H1 (cell line): ENCODE data around the gene RFNG. TPM values are rescaled to one million over a fixed set of nuclear protein-coding genes. Genes with fewer than 3 reads are reported as not detected.

Source experiments
- CTCF ChIA-PET: fragments of 300-600 bp; sonication (Branson Sonifier 250); formaldehyde crosslinking; loops from one replicate; lab custom pipeline; 2021; ENCODE audit not compliant: partially characterized antibody; lab: Charles Lee
- POLR2A ChIA-PET: fragments of 300-600 bp; sonication (Branson Sonifier 250); formaldehyde crosslinking; loops from one replicate; lab custom pipeline; 2021; ENCODE audit warnings: inconsistent platforms; ENCODE audit not compliant: partially characterized antibody; lab: Charles Lee
- DNase-seq, 2 experiments: peaks; one replicate each; pipeline versions ENCODE4 v3.0.0 to v3.0.0-alpha.2; 2010 to 2022; ENCODE audit warnings: low spot score in 2 of 2, low read depth in 1 of 2, mixed read lengths in 1 of 2
- FAIRE-seq: peaks from 2 replicates; lab custom pipeline; 2011; peaks lifted over from hg19 to GRCh38; lab: Jason Lieb, UNC
- H2AFZ ChIP-seq: 2 replicates; pipeline ENCODE4 v1.8.1; 2012; ENCODE audit warnings: low read length, inconsistent platforms
- H2AK5ac ChIP-seq: 2 replicates; pipeline ENCODE4 v1.6.1; 2013; ENCODE audit warnings: low read depth, low read length
- H2BK120ac ChIP-seq: replicated peaks from 2 replicates; pipeline ENCODE3; 2013; ENCODE audit warnings: low read depth, low read length, inconsistent platforms
- H2BK12ac ChIP-seq: 2 replicates; pipeline ENCODE4 v1.6.1; 2013; ENCODE audit warnings: low read depth, low read length
- H2BK15ac ChIP-seq: 2 replicates; pipeline ENCODE4 v1.6.1; 2013; ENCODE audit warnings: low read length
- H2BK20ac ChIP-seq: 2 replicates; pipeline ENCODE4 v1.6.1; 2013; ENCODE audit warnings: low read length
- H2BK5ac ChIP-seq: 2 replicates; pipeline ENCODE4 v1.6.1; 2013; ENCODE audit warnings: low read depth, low read length
- H3K14ac ChIP-seq: 2 replicates; pipeline ENCODE4 v1.6.1; 2013; ENCODE audit warnings: inconsistent platforms; ENCODE audit not compliant: insufficient read length
- H3K18ac ChIP-seq: 2 replicates; pipeline ENCODE4 v1.6.1; 2013; ENCODE audit warnings: low read length; ENCODE audit errors: extremely low read depth
- H3K23ac ChIP-seq: 2 replicates; pipeline ENCODE4 v1.6.1; 2013; ENCODE audit warnings: inconsistent platforms; ENCODE audit not compliant: insufficient read length
- H3K23me2 ChIP-seq: 2 replicates; pipeline ENCODE4 v1.6.1; 2013; ENCODE audit warnings: low read depth, low read length
- H3K27ac ChIP-seq: 2 replicates; pipeline ENCODE4 v1.6.1; 2011; ENCODE audit warnings: low read depth, low read length, inconsistent platforms
- H3K27me3 ChIP-seq, 4 experiments: replicated peaks in 1 of 4; 1 replicate in 1 of 4; 2 replicates in 3 of 4; pipeline versions ENCODE4 v1.6.1 to v1.8.1; 2011 to 2013; ENCODE audit warnings: low read length in 3 of 4, mild to moderate bottlenecking in 3 of 4, inconsistent platforms in 2 of 4, mixed read lengths in 2 of 4, moderate library complexity in 1 of 4; ENCODE audit not compliant: control insufficient read depth in 3 of 4, insufficient read depth in 3 of 4; ENCODE audit errors: extremely low read depth in 1 of 4
- H3K36me3 ChIP-seq, 4 experiments: 2 replicates each; pipeline versions ENCODE4 v1.6.1 to v1.8.1; 2011 to 2013; ENCODE audit warnings: mild to moderate bottlenecking in 4 of 4, low read length in 3 of 4, moderate library complexity in 2 of 4, control low read depth in 1 of 4, inconsistent platforms in 1 of 4; ENCODE audit not compliant: insufficient read depth in 4 of 4, control insufficient read depth in 2 of 4
- H3K4ac ChIP-seq: replicated peaks from 2 replicates; pipeline ENCODE3; 2013; ENCODE audit warnings: low read length, low read depth, mixed read lengths, inconsistent platforms; ENCODE audit not compliant: insufficient read length
- H3K4me1 ChIP-seq, 4 experiments: replicated peaks in 1 of 4; 1 replicate in 1 of 4; 2 replicates in 3 of 4; pipeline versions ENCODE4 v1.6.1 to v1.8.1; 2011 to 2013; ENCODE audit warnings: low read length in 3 of 4, inconsistent platforms in 2 of 4, mixed read lengths in 1 of 4; ENCODE audit not compliant: insufficient read depth in 4 of 4, control insufficient read depth in 3 of 4
- H3K4me2 ChIP-seq, 2 experiments: 2 replicates each; pipeline versions ENCODE4 v1.6.1 to v1.8.1; 2011 to 2013; ENCODE audit warnings: low read depth in 2 of 2, low read length in 2 of 2, control low read depth in 1 of 2, inconsistent platforms in 1 of 2, mild to moderate bottlenecking in 1 of 2; ENCODE audit not compliant: insufficient read depth in 1 of 2
- H3K4me3 ChIP-seq, 4 experiments: fragments of 200-600, 300-600 bp in 1 of 4; sonication (generic), shearing (Covaris generic), sonication (Bioruptor Twin) in 1 of 4; 2 replicates each; pipeline versions ENCODE4 v1.5.1 to v1.8.1; 2011 to 2016; ENCODE audit warnings: low read length in 4 of 4, low read depth in 3 of 4, control low read depth in 2 of 4, inconsistent platforms in 2 of 4, mild to moderate bottlenecking in 2 of 4, mixed read lengths in 1 of 4, moderate library complexity in 1 of 4; ENCODE audit not compliant: insufficient read depth in 2 of 4; ENCODE audit errors: extremely low read depth in 1 of 4
- H3K56ac ChIP-seq: replicated peaks from 2 replicates; pipeline ENCODE3; 2013; ENCODE audit warnings: low read depth, mild to moderate bottlenecking, mixed read lengths, low read length, inconsistent platforms; ENCODE audit not compliant: insufficient read length
- H3K79me1 ChIP-seq: 2 replicates; pipeline ENCODE4 v1.6.1; 2013; ENCODE audit warnings: low read depth, low read length, control low read depth
- H3K79me2 ChIP-seq, 2 experiments: 2 replicates each; pipeline versions ENCODE4 v1.6.1 to v1.8.1; 2012 to 2013; ENCODE audit warnings: low read length in 2 of 2, mild to moderate bottlenecking in 2 of 2, inconsistent platforms in 1 of 2; ENCODE audit not compliant: insufficient read depth in 2 of 2, control insufficient read depth in 1 of 2
- H3K9ac ChIP-seq, 4 experiments: replicated peaks in 1 of 4; 1 replicate in 1 of 4; 2 replicates in 3 of 4; pipeline versions ENCODE4 v1.6.1 to v1.8.1; 2011 to 2013; ENCODE audit warnings: low read depth in 3 of 4, low read length in 3 of 4, control low read depth in 2 of 4, mild to moderate bottlenecking in 2 of 4, moderate library complexity in 2 of 4, inconsistent platforms in 1 of 4; ENCODE audit errors: extremely low read depth in 1 of 4
- H3K9me3 ChIP-seq, 2 experiments: 2 replicates each; pipeline versions ENCODE4 v1.6.1 to v1.8.1; 2012 to 2013; ENCODE audit warnings: mild to moderate bottlenecking in 2 of 2, moderate library complexity in 2 of 2, control low read depth in 1 of 2, inconsistent platforms in 1 of 2, low read depth in 1 of 2, low read length in 1 of 2, mixed read lengths in 1 of 2; ENCODE audit not compliant: insufficient read depth in 2 of 2
- H4K20me1 ChIP-seq, 2 experiments: replicated peaks in 1 of 2; 2 replicates each; pipeline versions ENCODE3 to v1.8.1; 2011 to 2013; ENCODE audit warnings: inconsistent platforms in 2 of 2, low read length in 2 of 2, mild to moderate bottlenecking in 1 of 2; ENCODE audit not compliant: insufficient read depth in 2 of 2, control insufficient read depth in 1 of 2
- H4K5ac ChIP-seq: 2 replicates; pipeline ENCODE4 v1.6.1; 2013; ENCODE audit warnings: low read length, low read depth, mixed read lengths, inconsistent platforms; ENCODE audit not compliant: insufficient read length
- H4K8ac ChIP-seq: 2 replicates; pipeline ENCODE4 v1.8.0; 2013; ENCODE audit warnings: mild to moderate bottlenecking, moderate library complexity, low read length, inconsistent platforms; ENCODE audit not compliant: insufficient read depth; ENCODE audit errors: extremely low read depth
- H4K91ac ChIP-seq: replicated peaks from 2 replicates; pipeline ENCODE3; 2013; ENCODE audit warnings: low read length, mixed read lengths, inconsistent platforms; ENCODE audit not compliant: insufficient read length
- CBX8 ChIP-seq: fragments of 300-800, 300-1000 bp; sonication (generic); IDR thresholded peaks from 2 replicates; pipeline ENCODE4 v1.7.1; 2016; ENCODE audit warnings: low read depth, low read length, borderline replicate concordance
- CHD2 ChIP-seq: IDR thresholded peaks from 2 replicates; pipeline ENCODE4 v1.6.1; 2012; ENCODE audit warnings: low read length, improper control_type of control experiment
- EGR1 ChIP-seq: IDR thresholded peaks from 2 replicates; pipeline ENCODE4 v1.6.1; 2011; ENCODE audit warnings: low read depth, low read length, borderline replicate concordance
- EP300 ChIP-seq, 2 experiments: IDR thresholded peaks; 1 replicate in 1 of 2; 2 replicates in 1 of 2; pipeline ENCODE4 v1.6.1; 2011 to 2012; ENCODE audit warnings: low read depth in 2 of 2, low read length in 2 of 2, mild to moderate bottlenecking in 2 of 2, borderline replicate concordance in 1 of 2, inconsistent platforms in 1 of 2, moderate library complexity in 1 of 2
- JUN ChIP-seq: IDR thresholded peaks from 2 replicates; pipeline ENCODE4 v1.6.1; 2011; ENCODE audit warnings: low read depth, mild to moderate bottlenecking, improper control_type of control experiment, low read length
- KDM1A ChIP-seq: fragments of 200-600, 300-600 bp; sonication (generic); IDR thresholded peaks from 2 replicates; pipeline ENCODE4 v1.7.1; 2016; ENCODE audit warnings: mild to moderate bottlenecking, low read length, borderline replicate concordance
- NANOG ChIP-seq: IDR thresholded peaks from 2 replicates; pipeline ENCODE4 v1.6.1; 2011; ENCODE audit warnings: low read length, low read depth, mild to moderate bottlenecking, inconsistent platforms; ENCODE audit not compliant: insufficient read depth, poor library complexity, severe bottlenecking
- NRF1 ChIP-seq: IDR thresholded peaks from 2 replicates; pipeline ENCODE4 v1.6.1; 2011; ENCODE audit warnings: mild to moderate bottlenecking, low read depth, low read length, improper control_type of control experiment
- PHF8 ChIP-seq: fragments of 200-600 bp; sonication (generic); conservative IDR thresholded peaks from 2 replicates; pipeline ENCODE4 v1.7.1; 2012; ENCODE audit warnings: low read depth, mild to moderate bottlenecking, inconsistent platforms, low read length, moderate library complexity
- POLR2AphosphoS5 ChIP-seq: IDR thresholded peaks from 2 replicates; pipeline ENCODE4 v1.6.1; 2011; ENCODE audit warnings: low read depth, low read length
- SAP30 ChIP-seq: fragments of 300-600 bp; sonication (generic); IDR thresholded peaks from 2 replicates; pipeline ENCODE4 v1.7.1; 2012; ENCODE audit warnings: low read length, moderate library complexity, mild to moderate bottlenecking, inconsistent platforms; ENCODE audit not compliant: insufficient read depth, insufficient replicate concordance
- WGBS, 2 experiments: shearing (Covaris generic) in 1 of 2; methylation state at CpG; one replicate each; pipeline versions ENCODE4 v1.1.6 to v1.1.7; 2013 to 2015; ENCODE audit warnings: low lambda C conversion rate in 2 of 2, mixed read lengths in 2 of 2, inconsistent platforms in 1 of 2, low coverage in 1 of 2, missing lambda C conversion rate in 1 of 2; ENCODE audit not compliant: insufficient replicate concordance in 2 of 2, insufficient coverage in 1 of 2, insufficient read length in 1 of 2; ENCODE audit errors: extremely low coverage in 1 of 2, missing lambda C conversion rate in 1 of 2; 5-methylcytosine and 5-hydroxymethylcytosine counted together
- polyA plus RNA-seq, 7 experiments: library from polyadenylated mRNA; depleted of rRNA in 3 of 7; stranded (reverse) in 5 of 7; unstranded in 2 of 7; fragments of >200 nt in 5 of 7; fragments of 200-250 nt in 2 of 7; gene quantifications; 1 replicate in 5 of 7; 2 replicates in 1 of 7; 4 replicates in 1 of 7; pipeline versions ENCODE4 v1.2.1 to v1.2.3, GENCODE V29; 2011 to 2013; ENCODE audit warnings: missing spikeins in 2 of 7, mixed read lengths in 2 of 7
- total RNA-seq: library from RNA; stranded (reverse); fragmentation: NEBNext Ultra II Directional; extraction: Animal tissue kit (Norgen Biotek cat#: 25700); gene quantifications from 2 replicates; pipeline ENCODE4 v1.2.1, GENCODE V29; 2021

The RFNG gene
- total and polyA plus RNA-seq, 2 of the 8 experiments (the other 6 are each of a cell fraction or from before 2014, with no cell fraction given), result 26.7 to 28.4 TPM

GRCh38 chr17:82008258-82008940 lies 43.2 kb downstream of the RFNG start:
- Histone ChIP-seq H2BK120ac (no peak overlapping the region), H2BK15ac (no peak overlapping the region), H3K4me1 (peaks cover 0 to 1% (median 0%) of the 10 kb centered on the region in 4 experiments; a peak in 1 of 7 replicates), H2BK20ac (no peak overlapping the region), H3K9me3 (no peaks in the 10 kb centered on the region), H2AFZ (no peak overlapping the region), H2AK5ac (no peak overlapping the region), H3K56ac (no peak overlapping the region), H2BK5ac (no peak overlapping the region), H3K9ac (no peak overlapping the region; a peak in 1 of 7 replicates), H3K23me2 (0 out of 2 replicates have a peak, but pooled peaks cover 1% of the 10 kb centered on the region), H3K18ac (no peak overlapping the region), H3K27ac (no peak overlapping the region), H2BK12ac (no peak overlapping the region), H3K4ac (no peak overlapping the region), H3K27me3 (no peaks in the 10 kb centered on the region), H3K14ac (no peak overlapping the region), H4K20me1 (peaks cover 3 to 4% of the 10 kb centered on the region in 2 experiments), H4K8ac (no peak overlapping the region), H3K4me2 (no peak overlapping the region), H3K36me3 (no peaks in the 10 kb centered on the region; a peak in 2 of 8 replicates), H3K4me3 (no peak overlapping the region), H4K5ac (no peak overlapping the region), H3K79me2 (no peaks in the 10 kb centered on the region), H3K23ac (no peak overlapping the region), H4K91ac (no peak overlapping the region), H3K79me1 (peaks cover 3% of the 10 kb centered on the region)
- no peak for DNase-seq
- CTCF ChIA-PET, result interaction anchor here (1.0 to 3.4 kb wide), 7 partner anchors 10 to 49 kb away, joined by 3 to 16 read pairs (median 5); no protein-coding TSS in a partner anchor
- FAIRE-seq, result no peak
- 94% methylated on average over 23 of the region's 26 CpGs; no CpG with 5 or more reads in 1 of the 2 experiments for WGBS, 2 experiments
- POLR2A ChIA-PET, result interaction anchor here (1.0 to 3.2 kb wide), 6 partner anchors 8 to 49 kb away, joined by 3 to 13 read pairs (median 5); partner anchors contain the start of genes CENPX and LRRC45
- no peak for TF ChIP-seq EP300 (IDR thresholded peaks at IDR 0.05; ENCODE audit: borderline replicate concordance in 1 of 2, low read depth in 2 of 2, low read length in 2 of 2)
- no peak for TF ChIP-seq NRF1
- TF ChIP-seq CHD2, result no peak
- TF ChIP-seq POLR2AphosphoS5, result no peak
- no peak for TF ChIP-seq KDM1A
- no peak for TF ChIP-seq PHF8
- no peak for TF ChIP-seq NANOG
- TF ChIP-seq EGR1, result no peak
- no peak for TF ChIP-seq JUN
- TF ChIP-seq SAP30, result no peak
- TF ChIP-seq CBX8, result no peak
